Calu3 (cell line): ENCODE data around the gene CLIC3. TPM values are rescaled to one million over a fixed set of nuclear protein-coding genes. Genes with fewer than 3 reads are reported as not detected.

ENCODE experiments used
- BruUV-seq: library from RNA; stranded (reverse); fragments of 400-500 nt; replicated peaks from 2 replicates; lab custom pipeline; 2021; lab: Mats Ljungman, UMichigan
- CTCF ChIA-PET: fragments of 300-600 bp; sonication (Branson Sonifier 250); formaldehyde crosslinking; loops from one replicate; lab custom pipeline; 2022; ENCODE audit warnings: antibody characterized with exemption; lab: Charles Lee
- DNase-seq: peaks from one replicate; pipeline ENCODE4 v3.0.0; 2022
- H3K27ac Mint-ChIP-seq: one replicate; pipeline ENCODE4 v1.8.0; 2022; ENCODE audit warnings: mixed read lengths; ENCODE audit not compliant: unreplicated experiment
- H3K27me3 Mint-ChIP-seq: one replicate; pipeline ENCODE4 v1.8.0; 2022; ENCODE audit warnings: mixed read lengths; ENCODE audit not compliant: unreplicated experiment
- H3K36me3 Mint-ChIP-seq: one replicate; pipeline ENCODE4 v1.8.0; 2022; ENCODE audit warnings: mild to moderate bottlenecking, moderate library complexity, mixed read lengths; ENCODE audit not compliant: insufficient read depth, unreplicated experiment
- H3K4me1 Mint-ChIP-seq: one replicate; pipeline ENCODE4 v1.8.0; 2022; ENCODE audit warnings: mild to moderate bottlenecking, low read depth, mixed read lengths; ENCODE audit not compliant: unreplicated experiment
- H3K4me3 Mint-ChIP-seq: one replicate; pipeline ENCODE4 v1.8.0; 2022; ENCODE audit warnings: mild to moderate bottlenecking, low read depth, moderate library complexity, mixed read lengths; ENCODE audit not compliant: unreplicated experiment
- H3K9me3 Mint-ChIP-seq: one replicate; pipeline ENCODE4 v1.8.0; 2022; ENCODE audit warnings: low read depth, mixed read lengths; ENCODE audit not compliant: unreplicated experiment
- CTCF ChIP-seq: fragments of 200-600 bp; IDR thresholded peaks from one replicate; pipeline ENCODE4 v1.8.0; 2022; ENCODE audit warnings: antibody characterized with exemption; ENCODE audit not compliant: unreplicated experiment
- intact Hi-C: fragments of 100-400 bp; cut with micrococcal nuclease; formaldehyde crosslinking; loops from one replicate; pipeline ENCODE4 v1.10.0; 2022; ENCODE audit not compliant: unreplicated experiment
- total RNA-seq: library from RNA; stranded (reverse); gene quantifications from 2 replicates; pipeline ENCODE4 v1.2.3, GENCODE V29; 2022

CLIC3 gene
- total RNA-seq, 1 experiment from 2014 or later, result 0.35 TPM

GRCh38 chr9:137029058-137029936 is 32.9 kb upstream of the CLIC3 start:
- Mint-ChIP-seq H3K36me3 (peaks cover 18% of the 10 kb centered on the region), H3K4me3 (peak overlapping the region; percentile 63), H3K9me3 (no peaks in the 10 kb centered on the region), H3K27ac (no peak overlapping the region), H3K4me1 (peaks cover under 1% of the 10 kb centered on the region), H3K27me3 (no peaks in the 10 kb centered on the region)
- BruUV-seq, result no TSS peak
- DNase-seq, result peak; percentile 79
- TF ChIP-seq CTCF, result no peak
- intact Hi-C loops, result no loop called here
- CTCF ChIA-PET, result interaction anchor here (0.5 to 2.1 kb wide), 13 partner anchors 12 to 239 kb away, joined by 3 to 20 read pairs (median 3); partner anchors contain the start of genes AJM1, FBXW5, NPDC1 and TMEM141

GRCh38 chr9:137028263-137029057 is 32.1 kb upstream of the CLIC3 start:
- CTCF ChIA-PET, result interaction anchor here (1.0 to 2.1 kb wide), 7 partner anchors 18 to 127 kb away, joined by 3 to 20 read pairs (median 4); partner anchors contain the start of genes FBXW5 and NPDC1
- TF ChIP-seq CTCF, result peak; percentile 31
- Mint-ChIP-seq H3K9me3 (no peaks in the 10 kb centered on the region), H3K36me3 (peaks cover 22% of the 10 kb centered on the region), H3K27ac (no peak overlapping the region), H3K4me3 (peak overlapping the region; percentile 63), H3K4me1 (no peaks in the 10 kb centered on the region), H3K27me3 (no peaks in the 10 kb centered on the region)
- BruUV-seq, result no TSS peak
- intact Hi-C loops, result no loop called here
- peak; percentile 66 for DNase-seq

DNA sequence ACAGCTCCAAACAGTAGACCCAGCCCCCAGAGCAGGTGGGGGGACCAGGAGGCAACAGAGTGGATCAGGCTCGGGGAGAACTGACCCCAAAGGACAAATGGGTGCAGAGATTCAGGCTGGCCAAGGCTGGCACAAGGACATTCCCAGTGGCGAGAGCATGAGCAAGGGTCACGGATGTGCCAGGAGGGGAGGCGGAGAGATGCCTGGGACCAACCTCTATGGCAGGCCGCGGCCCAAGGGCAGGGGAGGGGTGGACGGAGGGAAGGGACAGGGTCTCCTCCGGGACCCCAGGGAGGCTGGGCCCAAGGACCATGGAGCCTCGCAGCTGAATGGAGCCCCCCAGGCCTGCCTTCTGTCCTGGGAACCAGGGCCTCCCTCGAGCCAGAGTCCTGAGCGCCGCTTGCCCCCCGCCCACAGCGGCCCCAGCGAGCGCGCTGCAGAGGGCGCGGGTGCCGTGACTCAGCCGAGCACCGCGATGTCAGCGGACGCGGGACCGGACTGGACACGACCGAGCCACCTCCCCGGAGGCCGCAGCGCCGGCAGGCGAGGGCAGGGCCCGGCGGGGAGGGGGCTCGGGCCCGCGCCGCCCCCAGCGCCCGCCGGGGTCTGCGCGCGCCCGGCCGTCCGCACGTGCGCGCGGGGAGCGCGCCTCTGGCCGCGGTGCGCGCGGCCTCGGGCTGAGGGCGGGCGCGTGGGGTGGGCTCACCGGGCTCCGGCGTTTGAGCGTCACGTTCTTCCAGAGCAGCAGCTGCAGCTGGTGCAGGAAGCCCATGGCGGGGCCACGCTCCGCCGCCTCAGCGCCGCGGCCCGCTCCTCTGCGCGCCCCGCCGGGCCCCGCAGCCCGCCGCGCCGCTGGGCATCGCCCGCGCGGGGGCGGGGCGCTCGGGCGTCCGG is 31.2 kb upstream of the CLIC3 start, which contains the start of gene ABCA2:
ABCA2 (minus strand) TSS at position 869 of the 894 bp plus-strand sequence; CDS start at position 772, 97 bp downstream.
- no TSS peak for BruUV-seq
- CTCF ChIA-PET, result no interaction called here
- no peaks in the 10 kb centered on the region for H3K4me1 Mint-ChIP-seq

More for the DNA sequence above, 31.2 kb upstream of the CLIC3 start, which contains the start of gene ABCA2:
- peaks cover 22% of the 10 kb centered on the region for H3K36me3 Mint-ChIP-seq
- H3K27ac Mint-ChIP-seq, result peak within 1 kb of the TSS; percentile 27
- H3K9me3 Mint-ChIP-seq, result no peaks in the 10 kb centered on the region
- DNase-seq, result no peak
- TF ChIP-seq CTCF, result no peak
- peak within 1 kb of the TSS; percentile 69 for H3K4me3 Mint-ChIP-seq
- no peaks in the 10 kb centered on the region for H3K27me3 Mint-ChIP-seq
- intact Hi-C loops, result no loop called here
